ENCODE data around the gene MAPK10.
A peak's percentile ranks its signal among the peaks of the same experiment; 100 is the strongest.

Gene MAPK10

GRCh38 chr4:85986266-85986665, 373.6 kb downstream of the MAPK10 start:
- no peak overlapping the region for H3K9ac ChIP-seq (ENCODE audit: low read length)
- no peak overlapping the region for H3K27ac ChIP-seq (ENCODE audit: low read length)
- no peak overlapping the region for H3K4me2 ChIP-seq (ENCODE audit: low read length)
- H4K20me1 ChIP-seq (ENCODE audit: insufficient read depth, low read length), result no peaks in the 10 kb centered on the region
- H2AFZ ChIP-seq (ENCODE audit: low read depth, low read length), result no peak overlapping the region
- no peaks in the 10 kb centered on the region for H3K36me3 ChIP-seq (replicated peaks; ENCODE audit: low read depth, low read length)
- no peak overlapping the region for H3K4me3 ChIP-seq (ENCODE audit: low read length)
- H3K9me3 ChIP-seq (ENCODE audit: insufficient read depth, low read length), result no peaks in the 10 kb centered on the region
- H3K79me2 ChIP-seq (ENCODE audit: low read length), result no peaks in the 10 kb centered on the region
- no peaks in the 10 kb centered on the region for H3K4me1 ChIP-seq (ENCODE audit: low read length)
- TF ChIP-seq CTCF (IDR thresholded peaks at IDR 0.05; ENCODE audit: low read depth, low read length) (no peak), EZH2phosphoT487 (IDR thresholded peaks at IDR 0.05; ENCODE audit: low read depth) (no peak)
- no peaks in the 10 kb centered on the region for H3K27me3 ChIP-seq (ENCODE audit: low read depth, low read length)

- Histone ChIP-seq H4K20me1 (ENCODE audit: insufficient read depth, low read length) (0 out of 2 replicates have a peak, but pooled peaks cover 3% of the 10 kb centered on the region), H3K9ac (ENCODE audit: low read length) (no peak overlapping the region), H3K27ac (ENCODE audit: low read length) (peak overlapping the region; percentile 45; the same call in 1 of the 2 replicates), H3K4me2 (ENCODE audit: low read length) (peak overlapping the region; percentile 59), H3K9me3 (ENCODE audit: insufficient read depth, low read length) (no peaks in the 10 kb centered on the region), H3K4me3 (ENCODE audit: low read length) (peak overlapping the region; percentile 46; the same call in 1 of the 2 replicates), H3K79me2 (ENCODE audit: low read length) (no peaks in the 10 kb centered on the region), H3K27me3 (ENCODE audit: low read depth, low read length) (no peaks in the 10 kb centered on the region), H2AFZ (ENCODE audit: low read depth, low read length) (no peak overlapping the region), H3K36me3 (replicated peaks; ENCODE audit: low read depth, low read length) (peaks cover 20% of the 10 kb centered on the region), H3K4me1 (ENCODE audit: low read length) (peaks cover 23% of the 10 kb centered on the region)
- TF ChIP-seq EZH2phosphoT487 (IDR thresholded peaks at IDR 0.05; ENCODE audit: low read depth), result no peak
- no peak for TF ChIP-seq CTCF (IDR thresholded peaks at IDR 0.05; ENCODE audit: low read depth, low read length)
Observed at GRCh38 chr4:85979276-85979675, 380.6 kb downstream of the MAPK10 start.

DNA sequence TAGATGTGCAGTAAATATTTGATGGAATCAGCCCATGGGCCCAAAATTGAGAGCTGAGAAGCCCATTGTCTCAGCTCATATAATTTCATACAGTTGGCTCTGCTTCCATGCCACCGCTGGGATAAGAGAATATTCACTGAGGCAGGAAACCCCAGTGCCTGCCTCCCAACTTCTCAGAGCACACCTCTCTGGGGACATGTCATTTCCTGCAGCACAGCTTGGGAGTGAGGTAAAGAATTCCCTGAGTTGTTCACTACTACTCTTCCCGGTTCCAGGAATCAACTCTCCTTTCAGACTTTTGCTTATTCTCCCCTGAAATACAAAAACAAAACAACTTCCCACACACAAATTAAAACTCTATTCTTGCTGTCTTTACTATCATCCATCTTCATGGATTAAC, 389.3 kb downstream of the MAPK10 start:
- H3K79me2 ChIP-seq (ENCODE audit: low read length), result no peaks in the 10 kb centered on the region
- no peaks in the 10 kb centered on the region for H4K20me1 ChIP-seq (ENCODE audit: insufficient read depth, low read length)
- no peaks in the 10 kb centered on the region for H3K9me3 ChIP-seq (ENCODE audit: insufficient read depth, low read length)
- TF ChIP-seq EZH2phosphoT487 (IDR thresholded peaks at IDR 0.05; ENCODE audit: low read depth) (no peak), CTCF (IDR thresholded peaks at IDR 0.05; ENCODE audit: low read depth, low read length) (no peak)
- H3K27ac ChIP-seq (ENCODE audit: low read length), result no peak overlapping the region
- H3K4me1 ChIP-seq (ENCODE audit: low read length), result peaks cover 24% of the 10 kb centered on the region
- H3K4me3 ChIP-seq (ENCODE audit: low read length), result no peak overlapping the region
- peaks cover 6% of the 10 kb centered on the region for H3K36me3 ChIP-seq (replicated peaks; ENCODE audit: low read depth, low read length)
- H3K27me3 ChIP-seq (ENCODE audit: low read depth, low read length), result no peaks in the 10 kb centered on the region
- H3K9ac ChIP-seq (ENCODE audit: low read length), result no peak overlapping the region
- H2AFZ ChIP-seq (ENCODE audit: low read depth, low read length), result no peak overlapping the region
- H3K4me2 ChIP-seq (ENCODE audit: low read length), result no peak overlapping the region

DNA sequence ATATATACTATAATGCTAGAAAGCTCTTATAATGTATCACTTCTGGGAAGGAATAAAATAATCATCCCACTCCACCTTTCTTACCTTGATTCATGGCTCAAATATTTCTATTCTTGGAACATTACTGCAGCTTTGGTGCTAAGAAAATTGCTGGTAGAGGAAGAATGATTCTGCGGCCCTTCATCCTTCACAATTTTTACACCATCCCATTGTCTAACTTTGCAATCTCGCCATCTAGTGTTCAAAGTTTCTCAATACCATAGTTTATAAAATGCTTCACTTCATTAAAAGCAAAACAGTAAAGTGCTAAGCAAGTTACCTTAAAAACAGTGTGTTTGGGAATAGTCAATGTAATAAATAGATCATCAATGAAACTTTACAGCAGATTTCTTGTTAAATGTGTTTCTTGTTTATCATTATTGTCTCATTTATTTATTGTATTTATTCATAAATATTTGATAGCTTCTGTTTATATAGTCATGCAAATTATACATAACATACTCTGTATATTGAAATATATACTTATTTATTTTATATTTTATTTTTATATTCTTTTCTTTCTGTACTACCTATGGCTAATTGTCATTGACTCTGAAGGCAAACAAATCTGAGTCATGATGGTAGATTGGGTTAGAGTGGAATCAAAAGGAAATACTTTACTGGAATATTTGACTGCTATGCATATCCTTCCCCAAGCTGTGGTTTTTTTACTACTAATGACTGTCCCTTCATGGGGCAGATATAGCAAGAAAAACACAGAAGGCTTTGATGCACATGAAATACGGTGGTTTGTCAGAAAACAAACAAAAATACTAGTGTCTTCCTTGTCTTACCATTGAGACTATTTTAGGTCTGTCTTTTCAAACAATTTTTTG, 390.7 kb downstream of the MAPK10 start:
- no peaks in the 10 kb centered on the region for H3K79me2 ChIP-seq (ENCODE audit: low read length)
- no peaks in the 10 kb centered on the region for H4K20me1 ChIP-seq (ENCODE audit: insufficient read depth, low read length)
- no peak overlapping the region for H2AFZ ChIP-seq (ENCODE audit: low read depth, low read length)
- H3K4me1 ChIP-seq (ENCODE audit: low read length), result peaks cover 24% of the 10 kb centered on the region
- H3K27ac ChIP-seq (ENCODE audit: low read length), result peak overlapping the region; percentile 74; the same call in 1 of the 2 replicates
- no peaks in the 10 kb centered on the region for H3K27me3 ChIP-seq (ENCODE audit: low read depth, low read length)
- peak overlapping the region; percentile 74 for H3K4me2 ChIP-seq (ENCODE audit: low read length)
- H3K9ac ChIP-seq (ENCODE audit: low read length), result no peak overlapping the region
- H3K9me3 ChIP-seq (ENCODE audit: insufficient read depth, low read length), result no peaks in the 10 kb centered on the region
- TF ChIP-seq EZH2phosphoT487 (IDR thresholded peaks at IDR 0.05; ENCODE audit: low read depth) (no peak), CTCF (IDR thresholded peaks at IDR 0.05; ENCODE audit: low read depth, low read length) (peak; percentile 74)
- peaks cover 3% of the 10 kb centered on the region for H3K36me3 ChIP-seq (replicated peaks; ENCODE audit: low read depth, low read length)
- peak overlapping the region; percentile 26; the same call in 1 of the 2 replicates for H3K4me3 ChIP-seq (ENCODE audit: low read length)
